ENCODE results near the gene POLG2.
A peak's percentile ranks its signal among the peaks of the same experiment; 100 is the strongest.

DNA sequence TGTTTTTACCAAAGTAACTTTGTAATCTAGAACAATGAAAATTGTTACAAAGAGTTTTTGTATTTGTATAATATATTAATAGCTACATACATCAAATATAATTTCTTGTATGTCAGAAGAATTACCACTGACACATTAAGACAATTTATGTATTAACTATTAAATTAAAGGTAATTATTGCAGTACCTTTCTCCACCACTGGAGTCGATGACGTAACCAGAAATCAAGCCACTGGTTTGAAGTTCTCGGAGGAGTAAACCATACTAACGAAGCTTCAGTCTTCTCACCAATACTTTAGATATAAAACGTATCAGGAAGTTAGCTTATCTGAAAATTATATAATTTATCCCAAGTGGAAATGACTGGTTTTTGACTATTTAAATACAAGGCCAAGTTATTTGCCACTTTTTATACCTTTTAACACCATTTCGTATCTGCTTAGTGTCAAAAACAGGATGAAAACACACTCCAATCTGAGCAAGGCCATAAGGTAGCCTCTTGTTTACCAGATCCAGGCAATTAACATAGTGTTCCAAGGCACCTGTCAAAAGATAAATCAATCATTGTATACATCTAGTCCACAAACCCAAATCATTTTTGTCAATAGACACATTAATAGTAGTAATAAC is 4.3 kb downstream of the POLG2 start:
- TF ChIP-seq CTCF (IDR thresholded peaks at IDR 0.05) (peak; percentile 49), ZFX (IDR thresholded peaks at IDR 0.05; ENCODE audit: borderline replicate concordance) (no peak)
